Motor neuron (in vitro differentiated cells): ENCODE data around the gene NQO2. TPM values are rescaled to one million over a fixed set of nuclear protein-coding genes. Genes with fewer than 3 reads are reported as not detected.

ENCODE experiments used
- ATAC-seq, 8 experiments: fragments of 200-7000 bp; cut with Tn5 transposase; replicated peaks in 6 of 8; 2 replicates each; pipeline ENCODE4 v1.8.0; 2021; ENCODE audit warnings: mild to moderate bottlenecking in 8 of 8, moderate library complexity in 8 of 8
- H3K27ac ChIP-seq, 2 donors: fragments of 250-450 bp; sonication (Bioruptor Pico); 2 replicates each; pipeline ENCODE4 v1.9.0; 2021; ENCODE audit warnings: antibody characterized with exemption in 2 of 2, mild to moderate bottlenecking in 2 of 2, moderate library complexity in 1 of 2
- H3K4me1 ChIP-seq, 2 donors: fragments of 250-450 bp; sonication (Bioruptor Pico); replicated peaks in 1 of 2; 2 replicates each; pipeline ENCODE4 v1.6.1; 2021; ENCODE audit warnings: antibody characterized with exemption in 2 of 2, mild to moderate bottlenecking in 2 of 2, moderate library complexity in 1 of 2
- H3K4me3 ChIP-seq, 5 donors: fragments of 250-450 bp; sonication (Bioruptor Pico); 2 replicates each; pipeline ENCODE4 v1.9.0; 2021; ENCODE audit warnings: antibody characterized with exemption in 5 of 5, mild to moderate bottlenecking in 5 of 5, moderate library complexity in 4 of 5
- WGBS, 10 experiments: fragments of 450-650 bp; shearing (Covaris generic); methylation state at CpG; one replicate each; pipeline ENCODE4 v1.0.0; 2022; 5-methylcytosine and 5-hydroxymethylcytosine counted together
- in situ Hi-C, 9 experiments: fragments of 400-800 bp; cut with MboI; loops; one replicate each; pipeline ENCODE4 v1.15.0; 2021; ENCODE audit warnings: low sequenced_read_pairs in 9 of 9, low pct_unique_long_range_greater_than_20kb in 2 of 9; ENCODE audit not compliant: unreplicated experiment in 9 of 9
- total RNA-seq, 8 experiments: library from RNA; unstranded; fragments of 300-600 nt; gene quantifications; 2 replicates each; pipeline versions ENCODE4 v1.2.3 to v1.2.4, GENCODE V29; 2022

The NQO2 gene
- total RNA-seq, 8 experiments from 2014 or later, result 13.8 to 35.4 (median 21.6) TPM

GRCh38 chr6:2961506-2961905 lies 38.2 kb upstream of the NQO2 start:
- in situ Hi-C loops, result no loop called here
- 40 to 100% (median 90%) methylated on average over 1 to 7 of the region's 7 CpGs; no CpG with 5 or more reads in 2 of the 10 experiments for WGBS, 10 experiments
- H3K4me3 ChIP-seq, result no peak overlapping the region

DNA sequence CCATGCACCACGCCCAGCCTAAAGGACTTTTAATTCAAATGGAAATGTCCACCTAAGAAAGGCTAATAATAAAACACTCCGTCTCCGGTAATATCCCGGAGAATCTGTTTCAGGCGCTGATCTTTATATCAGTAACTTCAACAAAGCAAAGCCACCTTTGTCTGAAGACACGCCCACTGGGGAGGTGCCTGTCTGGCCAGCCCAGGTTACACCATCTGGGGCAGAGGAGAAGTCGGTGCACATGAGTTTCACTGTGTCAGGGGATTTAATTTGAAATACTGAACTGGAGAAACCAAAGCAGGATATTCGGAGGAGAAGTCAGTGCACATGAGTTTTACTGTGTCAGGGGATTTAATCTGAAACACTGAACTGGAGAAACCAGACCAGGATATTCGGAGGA lies 37.7 kb upstream of the NQO2 start:
- WGBS, 10 experiments, result 74 to 96% (median 84%) methylated on average over 2 to 8 of the region's 9 CpGs; no CpG with 5 or more reads in 2 of the 10 experiments
- ATAC-seq, result no peak
- in situ Hi-C loops, result no loop called here
- Histone ChIP-seq H3K4me1 (peaks cover 14 to 15% of the 10 kb centered on the region in 2 donors), H3K27ac (no peak overlapping the region), H3K4me3 (no peak overlapping the region)

More at GRCh38 chr6:2961506-2961905, 38.2 kb upstream of the NQO2 start:
- no peak for ATAC-seq
- Histone ChIP-seq H3K27ac (no peak overlapping the region), H3K4me1 (peaks cover 14 to 15% of the 10 kb centered on the region in 2 donors)

DNA sequence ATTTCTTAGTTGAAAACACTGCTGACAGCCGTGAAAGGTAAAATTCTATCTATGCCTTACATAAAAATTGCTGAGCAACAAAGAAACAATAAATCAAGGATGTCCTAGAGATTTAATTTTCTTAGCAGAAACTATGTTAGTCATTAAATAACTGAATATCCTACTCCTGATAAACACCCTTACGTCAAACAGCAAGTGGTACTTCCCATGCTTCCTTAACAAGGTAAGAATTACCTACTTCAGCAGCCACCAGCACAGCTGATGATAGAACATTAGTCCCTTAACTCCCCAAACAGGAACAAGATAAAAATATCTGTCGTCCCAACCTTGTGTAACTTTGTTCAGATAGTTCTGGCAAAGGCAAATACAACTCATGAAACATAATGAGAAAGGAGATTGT lies 37.1 kb upstream of the NQO2 start:
- peaks cover 14 to 15% of the 10 kb centered on the region in 2 donors for H3K4me1 ChIP-seq
- ATAC-seq, result no peak
- H3K27ac ChIP-seq, result no peak overlapping the region
- WGBS, 10 experiments, result 75 to 100% (median 89%) methylated on average over 1 to 3 of the region's 3 CpGs
- in situ Hi-C loops, result no loop called here
- H3K4me3 ChIP-seq, result no peak overlapping the region

DNA sequence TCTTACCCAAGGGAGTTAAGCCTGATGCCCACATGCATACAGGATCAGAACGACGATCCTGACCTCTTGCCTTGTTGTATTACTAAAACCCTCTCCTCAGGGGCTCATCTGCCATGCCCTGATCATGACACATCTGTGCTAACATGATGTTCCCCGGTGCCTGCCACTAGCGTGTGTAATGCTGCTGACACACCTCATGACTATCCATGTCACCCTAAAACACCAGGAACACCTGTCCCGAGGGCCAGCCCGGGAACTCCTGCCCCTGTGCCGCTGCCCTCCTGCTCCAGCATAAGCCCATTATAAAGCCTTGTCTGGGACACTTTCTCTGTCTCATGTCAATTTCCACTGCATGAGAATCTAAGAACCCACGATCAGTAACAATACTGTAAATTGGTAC lies 35.9 kb upstream of the NQO2 start:
- Histone ChIP-seq H3K27ac (no peak overlapping the region), H3K4me1 (peaks cover 14 to 15% of the 10 kb centered on the region in 2 donors), H3K4me3 (no peak overlapping the region)
- ATAC-seq, result no peak
- WGBS, 10 experiments, result 29 to 100% (median 85%) methylated on average over 1 to 8 of the region's 8 CpGs
- in situ Hi-C loops, result no loop called here

DNA sequence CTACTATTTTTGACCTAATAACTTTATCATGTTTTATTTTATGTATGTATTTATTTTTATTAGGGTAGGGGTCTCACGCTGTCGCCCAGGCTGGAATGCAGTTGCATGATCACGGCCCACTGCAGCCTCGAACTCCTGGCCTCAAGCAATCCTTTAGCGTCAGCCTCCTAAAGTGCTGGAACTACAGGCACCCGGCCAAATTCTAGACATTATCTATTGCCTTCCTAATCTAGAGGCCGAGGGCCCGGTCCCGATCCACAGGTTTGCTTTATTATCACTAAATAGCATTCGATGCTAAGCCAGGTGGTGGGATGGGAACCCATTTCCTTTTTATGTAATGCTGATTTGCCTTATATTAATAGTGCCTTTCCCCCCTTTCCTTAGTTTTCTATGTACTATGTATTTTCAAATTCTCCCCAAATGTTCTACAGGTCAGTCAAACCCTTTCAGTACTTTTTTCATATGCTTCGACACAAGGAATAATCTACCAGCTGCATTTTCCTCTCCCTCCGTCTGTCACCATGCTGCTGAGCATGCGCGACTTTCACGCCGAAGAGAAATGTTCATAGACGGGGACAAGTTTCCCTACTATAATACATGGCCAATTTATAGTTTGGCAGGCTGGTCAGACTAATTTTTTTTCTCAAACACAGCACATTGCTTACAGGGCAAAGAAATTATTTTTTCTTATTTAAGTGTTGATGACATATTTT lies 34.7 kb upstream of the NQO2 start:
- peaks cover 9 to 10% of the 10 kb centered on the region in 2 donors for H3K4me1 ChIP-seq
- H3K27ac ChIP-seq, result no peak overlapping the region
- WGBS, 10 experiments, result 82 to 100% (median 94%) methylated on average over 2 to 17 of the region's 17 CpGs
- ATAC-seq, result no peak
- no peak overlapping the region for H3K4me3 ChIP-seq
- in situ Hi-C loops, result no loop called here

DNA sequence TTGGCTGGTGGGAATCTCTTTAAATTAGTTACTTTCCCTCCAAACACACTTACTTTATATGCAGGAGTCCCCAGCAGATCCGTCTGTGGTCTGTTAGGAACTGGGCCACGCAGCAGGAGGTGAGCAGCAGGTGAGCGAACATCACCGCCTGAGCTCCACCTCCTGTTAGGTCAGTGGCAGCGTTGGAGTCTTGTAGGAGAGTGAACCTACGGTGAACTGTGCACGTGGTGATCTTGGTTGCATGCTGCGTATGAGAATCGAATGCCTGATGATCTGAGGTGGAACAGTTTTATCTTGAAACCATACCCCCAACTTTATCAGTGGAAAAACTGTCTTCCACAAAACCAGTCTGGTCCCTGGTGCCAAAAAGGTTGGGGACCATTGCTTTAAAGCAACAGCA lies 33.3 kb upstream of the NQO2 start:
- ATAC-seq, result no peak
- 68 to 98% (median 79%) methylated on average over 3 to 8 of the region's 9 CpGs; no CpG with 5 or more reads in 3 of the 10 experiments for WGBS, 10 experiments
- in situ Hi-C loops, result no loop called here
- peaks cover 9 to 10% of the 10 kb centered on the region in 2 donors for H3K4me1 ChIP-seq
- no peak overlapping the region for H3K4me3 ChIP-seq
- H3K27ac ChIP-seq, result no peak overlapping the region

DNA sequence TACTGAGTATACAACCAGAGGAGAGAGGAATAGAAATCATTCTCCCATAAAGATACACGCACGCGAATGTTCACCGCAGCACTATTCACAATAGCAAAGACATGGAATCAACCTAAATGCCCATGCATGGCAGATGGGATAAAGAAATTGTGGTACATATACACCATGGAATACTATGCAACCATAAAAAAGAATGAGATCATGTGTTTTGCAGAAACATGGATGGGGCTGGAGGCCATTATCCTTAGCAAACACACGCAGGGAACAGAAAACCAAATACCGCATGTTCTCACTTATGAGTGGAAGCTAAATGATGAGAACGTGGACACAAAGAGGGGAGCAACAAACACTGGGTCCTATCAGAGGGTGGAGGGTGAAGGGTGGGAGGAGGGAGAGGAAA lies 31.8 kb upstream of the NQO2 start:
- Histone ChIP-seq H3K27ac (no peak overlapping the region), H3K4me1 (peaks cover 4 to 7% of the 10 kb centered on the region in 2 donors), H3K4me3 (no peak overlapping the region)
- in situ Hi-C loops, result no loop called here
- 75 to 100% (median 100%) methylated on average over 1 to 7 of the region's 7 CpGs; no CpG with 5 or more reads in 1 of the 10 experiments for WGBS, 10 experiments
- ATAC-seq, result no peak

DNA sequence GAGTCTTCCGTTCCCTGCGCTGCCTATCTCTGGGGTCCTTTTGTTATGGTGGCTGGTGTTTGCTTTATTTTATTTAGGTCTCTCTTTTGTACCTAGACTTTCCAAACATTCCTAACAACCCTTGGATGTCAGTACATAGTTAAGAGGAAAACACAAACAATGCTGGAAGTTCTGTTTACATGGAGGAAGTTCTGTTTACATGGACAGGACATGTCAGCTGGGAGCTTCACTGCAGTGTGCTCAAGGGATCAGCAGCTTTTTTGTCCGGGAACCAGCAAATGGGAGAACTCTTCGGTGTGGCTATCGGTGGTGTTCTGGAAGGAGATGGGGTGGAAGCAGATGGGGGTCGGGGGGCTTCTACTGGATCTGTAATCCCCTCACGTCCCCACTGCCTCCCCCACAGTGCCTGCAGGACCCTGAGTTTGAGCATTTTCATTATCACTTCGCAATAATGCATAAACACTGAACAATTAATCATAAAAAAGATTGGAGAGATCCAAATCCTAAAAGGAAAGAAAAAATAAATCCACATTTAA lies 31.0 kb upstream of the NQO2 start:
- in situ Hi-C loops, result no loop called here
- no peak for ATAC-seq
- WGBS, 10 experiments, result 67 to 100% (median 82%) methylated on average over 2 to 7 of the region's 8 CpGs; no CpG with 5 or more reads in 1 of the 10 experiments
- Histone ChIP-seq H3K4me1 (peaks cover 3 to 4% of the 10 kb centered on the region in 2 donors), H3K27ac (no peak overlapping the region), H3K4me3 (no peak overlapping the region)

DNA sequence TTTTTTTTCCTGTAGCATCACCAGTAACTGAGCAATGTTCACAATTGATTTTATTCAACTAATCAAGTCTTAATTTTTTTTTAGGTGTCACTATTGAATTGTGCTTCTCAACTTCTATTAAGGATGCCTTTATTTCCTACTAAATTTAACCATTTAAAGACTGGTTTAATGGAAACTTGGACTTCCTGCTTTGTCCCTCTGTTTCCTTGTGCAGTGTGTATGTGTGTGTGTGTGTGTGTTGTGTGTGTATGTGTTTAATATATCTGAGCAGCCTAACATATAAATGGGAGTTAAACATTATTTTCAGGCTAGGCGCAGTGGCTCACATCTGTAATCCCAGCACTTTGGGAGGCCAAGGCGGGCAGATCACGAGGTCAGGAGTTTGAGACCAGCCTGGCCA lies 30.1 kb upstream of the NQO2 start:
- 58 to 91% (median 83%) methylated on average over 1 to 3 of the region's 3 CpGs; no CpG with 5 or more reads in 7 of the 10 experiments for WGBS, 10 experiments
- Histone ChIP-seq H3K4me1 (peaks cover 0 to 4% of the 10 kb centered on the region in 2 donors), H3K4me3 (no peak overlapping the region), H3K27ac (no peak overlapping the region)
- no peak for ATAC-seq
- in situ Hi-C loops, result no loop called here

DNA sequence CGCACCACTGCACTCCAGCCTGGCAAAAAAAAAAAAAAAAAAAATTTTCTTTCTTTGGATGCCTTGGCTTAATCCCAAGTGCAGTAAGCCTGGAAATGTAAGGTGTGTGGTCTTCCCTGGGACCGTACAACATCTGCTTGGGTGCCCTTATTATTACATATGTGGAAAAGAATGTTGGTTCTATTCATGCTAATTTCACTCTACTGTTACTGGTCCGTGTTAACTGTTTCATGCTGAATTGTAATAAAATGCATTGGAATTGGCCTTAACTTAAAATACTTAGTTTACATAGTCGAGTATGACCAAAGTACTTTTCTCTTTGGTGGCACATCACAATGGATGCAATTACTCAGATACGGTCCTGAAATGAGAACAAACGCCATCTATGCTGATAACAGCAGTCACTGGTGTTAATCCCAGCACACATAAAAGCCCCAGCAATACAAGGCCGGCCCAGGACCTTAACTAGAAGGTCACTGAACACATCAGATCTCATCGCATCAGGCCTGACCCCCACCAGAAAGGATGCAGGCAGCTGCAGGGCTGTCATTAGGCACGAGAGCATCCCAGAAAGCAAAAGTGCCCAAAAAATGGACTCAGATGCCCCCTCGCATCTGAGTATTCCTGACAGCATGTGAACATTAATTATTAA lies 29.5 kb upstream of the NQO2 start:
- in situ Hi-C loops, result no loop called here

GRCh38 chr6:2970753-2971419 lies 28.8 kb upstream of the NQO2 start:
- Histone ChIP-seq H3K27ac (peak overlapping the region; percentile 35 to 73), H3K4me1 (peaks cover 0 to 4% of the 10 kb centered on the region in 2 donors), H3K4me3 (peak overlapping the region; percentile 38 to 54 (median 46))
- in situ Hi-C loops, result no loop called here
- ATAC-seq, result peak; percentile 47 to 83 (median 80)
- WGBS, 10 experiments, result 0 to 25% (median 10%) methylated on average over 1 to 6 of the region's 80 CpGs; no CpG with 5 or more reads in 6 of the 10 experiments

More for the DNA sequence above, 29.5 kb upstream of the NQO2 start:
- Histone ChIP-seq H3K4me1 (peaks cover 0 to 4% of the 10 kb centered on the region in 2 donors), H3K4me3 (peak overlapping the region in 4 of 5 donors; percentile 38 to 54 (median 48)), H3K27ac (no peak overlapping the region)
- 0 to 80% (median 30%) methylated on average over 1 to 9 of the region's 10 CpGs for WGBS, 10 experiments
- peak in 3 of 8 experiments; percentile 1 to 10 (median 3) for ATAC-seq

DNA sequence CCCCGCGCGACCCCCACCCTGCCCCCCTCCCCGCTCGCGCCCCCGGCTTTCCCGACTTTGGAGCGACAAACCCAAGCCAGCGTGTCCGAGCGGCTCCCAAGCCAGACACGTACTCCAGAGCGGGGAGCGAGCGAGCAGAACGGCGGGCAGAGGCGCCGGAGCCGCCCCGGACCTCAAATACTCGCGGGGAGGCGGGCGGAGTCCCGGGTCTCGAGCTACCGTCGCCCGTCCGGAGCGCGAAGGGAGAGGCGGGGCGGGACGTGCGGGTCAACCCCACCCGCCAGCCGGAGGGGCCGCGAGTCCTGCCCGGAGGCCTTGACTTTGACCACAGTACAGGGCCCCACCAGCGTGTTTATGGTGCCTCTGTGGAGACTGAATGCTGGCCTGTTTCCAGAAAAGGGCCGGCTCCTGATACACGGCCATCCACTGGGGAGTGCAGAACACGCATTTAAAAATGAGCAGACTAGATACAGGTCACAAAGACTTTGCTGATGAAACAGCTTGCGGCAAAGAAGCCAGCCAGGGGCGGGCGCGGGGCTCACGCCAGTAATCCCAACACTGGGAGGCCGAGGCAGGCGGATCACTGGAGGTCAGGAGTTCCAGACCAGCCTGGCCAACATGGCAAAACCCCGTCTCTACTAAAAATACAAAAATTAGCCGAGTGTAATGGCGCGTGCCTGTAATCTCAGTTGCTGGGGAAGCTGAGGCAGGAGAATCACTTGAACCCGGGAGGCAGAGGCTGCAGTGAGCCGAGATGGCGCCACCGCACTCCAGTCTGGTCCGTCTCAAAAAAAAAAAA lies 28.1 kb upstream of the NQO2 start, which contains the start of gene SERPINB6:
TSS of gene SERPINB6 (minus strand) at position 148 of the 799 bp plus-strand sequence. CDS start 12,235 bp downstream, outside the sequence.
- Histone ChIP-seq H3K4me1 (peaks cover 0 to 4% of the 10 kb centered on the region in 2 donors), H3K4me3 (peak within 1 kb of the TSS; percentile 38 to 54 (median 46)), H3K27ac (peak within 1 kb of the TSS; percentile 35 to 73)
- 0 to 70% (median 23%) methylated on average over 2 to 14 of the region's 63 CpGs; no CpG with 5 or more reads in 2 of the 10 experiments for WGBS, 10 experiments
- in situ Hi-C loops, result no loop called here
- ATAC-seq, result peak; percentile 69 to 83 (median 74)
